ENCODE data around the gene RPH3AL.

The RPH3AL gene

GRCh38 chr17:321386-321941 is 31.1 kb downstream of the RPH3AL start:
- Histone ChIP-seq H2AK5ac (ENCODE audit: low read depth, low read length) (peak overlapping the region; percentile 93), H3K36me3 (replicated peaks in 1 of 2; ENCODE audit: control insufficient read depth in 2 of 2, insufficient read depth in 2 of 2, low read length in 2 of 2) (no peaks in the 10 kb centered on the region), H3K18ac (ENCODE audit: low read length) (peak overlapping the region; percentile 89), H3K14ac (ENCODE audit: low read length) (peak overlapping the region; percentile 95), H3K4me1 (ENCODE audit: control insufficient read depth in 2 of 2, insufficient read depth in 1 of 2, low read depth in 1 of 2, low read length in 2 of 2) (peaks cover 14 to 23% of the 10 kb centered on the region in 2 donors), H3K4me2 (ENCODE audit: insufficient read depth, low read length, poor library complexity, severe bottlenecking) (no peak overlapping the region), H3K27me3 (ENCODE audit: control insufficient read depth in 3 of 3, insufficient read depth in 3 of 3, low read depth in 1 of 3, low read length in 3 of 3) (no peaks in the 10 kb centered on the region), H2AFZ (ENCODE audit: low read length) (no peak overlapping the region), H4K8ac (ENCODE audit: low read depth, low read length) (no peak overlapping the region), H2BK15ac (ENCODE audit: low read length) (peak overlapping the region; percentile 95), H3K79me1 (ENCODE audit: low read depth, low read length) (peaks cover 2% of the 10 kb centered on the region), H3K27ac (replicated peaks; ENCODE audit: low read length) (no peak overlapping the region), H3K9me3 (replicated peaks in 1 of 2; ENCODE audit: control insufficient read depth in 2 of 2, insufficient read depth in 1 of 2, low read depth in 1 of 2, low read length in 2 of 2) (peaks cover 2% of the 10 kb centered on the region in 2 donors), H4K91ac (ENCODE audit: low read depth, low read length, poor library complexity) (no peak overlapping the region), H2BK12ac (ENCODE audit: low read length) (peak overlapping the region; percentile 93), H2BK5ac (ENCODE audit: low read length) (peak overlapping the region; percentile 79), H3K4me3 (ENCODE audit: low read length in 2 of 2) (no peak overlapping the region), H3K4ac (ENCODE audit: low read length) (no peak overlapping the region), H3K9ac (ENCODE audit: low read depth, low read length, poor library complexity) (peak overlapping the region; percentile 44), H3K23ac (ENCODE audit: low read depth, low read length, poor library complexity) (peak overlapping the region; percentile 98), H2BK120ac (ENCODE audit: low read depth, low read length) (no peak overlapping the region)
- no CpG with 5 or more reads among the region's 35 CpGs for WGBS, 2 donors (ENCODE audit: extremely low coverage in 2 of 2, insufficient read length in 2 of 2, insufficient replicate concordance in 1 of 2)
- no peak for DNase-seq (ENCODE audit: low spot score)

DNA sequence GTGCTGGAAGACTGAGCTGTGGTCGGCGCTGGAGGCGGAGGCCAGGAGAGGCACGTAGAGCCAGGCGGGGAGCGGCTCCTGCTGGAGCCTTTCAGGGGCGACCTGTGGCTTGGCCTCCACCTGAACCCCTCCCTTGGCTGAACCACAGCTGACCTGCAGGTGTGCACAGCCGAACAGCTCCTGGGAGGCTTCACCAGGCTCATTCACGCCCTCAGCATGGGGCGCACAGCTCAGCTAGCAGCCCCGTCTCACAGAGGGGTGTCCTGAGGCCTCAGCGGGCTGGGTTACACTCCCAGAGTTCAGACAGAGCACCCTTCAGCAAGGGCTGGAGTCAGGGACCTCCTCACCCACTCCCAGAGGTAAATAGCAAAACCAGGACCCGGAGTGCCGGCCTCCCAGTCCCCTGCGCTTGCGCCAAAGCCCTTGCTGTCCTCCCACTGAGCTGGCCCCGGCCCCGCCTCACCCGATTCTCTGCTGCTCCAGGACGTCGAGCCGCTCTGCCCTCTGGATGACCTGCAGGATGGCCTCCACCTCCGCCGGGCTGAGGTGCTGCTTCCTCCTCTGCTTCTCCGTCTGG is 31.7 kb downstream of the RPH3AL start:
- H2BK12ac ChIP-seq (ENCODE audit: low read length), result peak overlapping the region; percentile 93
- peak overlapping the region; percentile 98 for H3K23ac ChIP-seq (ENCODE audit: low read depth, low read length, poor library complexity)
- no peak overlapping the region for H3K4ac ChIP-seq (ENCODE audit: low read length)
- H3K9ac ChIP-seq (ENCODE audit: low read depth, low read length, poor library complexity), result peak overlapping the region; percentile 44
- H3K27me3 ChIP-seq (ENCODE audit: control insufficient read depth in 3 of 3, insufficient read depth in 3 of 3, low read depth in 1 of 3, low read length in 3 of 3), result no peaks in the 10 kb centered on the region
- H2BK15ac ChIP-seq (ENCODE audit: low read length), result peak overlapping the region; percentile 95
- H2BK5ac ChIP-seq (ENCODE audit: low read length), result no peak overlapping the region
- peak overlapping the region; percentile 93 for H2AK5ac ChIP-seq (ENCODE audit: low read depth, low read length)
- no peak overlapping the region for H4K91ac ChIP-seq (ENCODE audit: low read depth, low read length, poor library complexity)
- no peak overlapping the region for H2BK120ac ChIP-seq (ENCODE audit: low read depth, low read length)
- H3K79me1 ChIP-seq (ENCODE audit: low read depth, low read length), result peaks cover 2% of the 10 kb centered on the region
- H2AFZ ChIP-seq (ENCODE audit: low read length), result no peak overlapping the region
- WGBS, 2 donors (ENCODE audit: extremely low coverage in 2 of 2, insufficient read length in 2 of 2, insufficient replicate concordance in 1 of 2), result no CpG with 5 or more reads among the region's 25 CpGs
- H3K27ac ChIP-seq (replicated peaks; ENCODE audit: low read length), result no peak overlapping the region
- H3K9me3 ChIP-seq (replicated peaks in 1 of 2; ENCODE audit: control insufficient read depth in 2 of 2, insufficient read depth in 1 of 2, low read depth in 1 of 2, low read length in 2 of 2), result peaks cover 2% of the 10 kb centered on the region in 2 donors
- no peak overlapping the region for H3K4me2 ChIP-seq (ENCODE audit: insufficient read depth, low read length, poor library complexity, severe bottlenecking)
- no peak overlapping the region for H4K8ac ChIP-seq (ENCODE audit: low read depth, low read length)
- H3K4me1 ChIP-seq (ENCODE audit: control insufficient read depth in 2 of 2, insufficient read depth in 1 of 2, low read depth in 1 of 2, low read length in 2 of 2), result peaks cover 14 to 23% of the 10 kb centered on the region in 2 donors
- DNase-seq (ENCODE audit: low spot score), result no peak
- H3K18ac ChIP-seq (ENCODE audit: low read length), result peak overlapping the region; percentile 89
- H3K14ac ChIP-seq (ENCODE audit: low read length), result peak overlapping the region; percentile 95
- H3K36me3 ChIP-seq (replicated peaks in 1 of 2; ENCODE audit: control insufficient read depth in 2 of 2, insufficient read depth in 2 of 2, low read length in 2 of 2), result no peaks in the 10 kb centered on the region
- no peak overlapping the region for H3K4me3 ChIP-seq (ENCODE audit: low read length in 2 of 2)

- Histone ChIP-seq H4K8ac (ENCODE audit: low read depth, low read length) (no peak overlapping the region), H3K36me3 (replicated peaks in 1 of 2; ENCODE audit: control insufficient read depth in 2 of 2, insufficient read depth in 2 of 2, low read length in 2 of 2) (peaks cover 0 to 2% of the 10 kb centered on the region in 2 donors), H4K91ac (ENCODE audit: low read depth, low read length, poor library complexity) (no peak overlapping the region), H3K23ac (ENCODE audit: low read depth, low read length, poor library complexity) (no peak overlapping the region), H3K9ac (ENCODE audit: low read depth, low read length, poor library complexity) (no peak overlapping the region), H2BK15ac (ENCODE audit: low read length) (no peak overlapping the region), H3K14ac (ENCODE audit: low read length) (no peak overlapping the region), H3K27me3 (ENCODE audit: control insufficient read depth in 3 of 3, insufficient read depth in 3 of 3, low read depth in 1 of 3, low read length in 3 of 3) (no peaks in the 10 kb centered on the region), H3K4me1 (ENCODE audit: control insufficient read depth in 2 of 2, insufficient read depth in 1 of 2, low read depth in 1 of 2, low read length in 2 of 2) (peaks cover 14 to 23% of the 10 kb centered on the region in 2 donors), H2AFZ (ENCODE audit: low read length) (no peak overlapping the region), H3K4ac (ENCODE audit: low read length) (no peak overlapping the region), H2BK120ac (ENCODE audit: low read depth, low read length) (no peak overlapping the region), H3K18ac (ENCODE audit: low read length) (no peak overlapping the region), H3K4me2 (ENCODE audit: insufficient read depth, low read length, poor library complexity, severe bottlenecking) (no peak overlapping the region), H3K79me1 (ENCODE audit: low read depth, low read length) (peaks cover 4% of the 10 kb centered on the region), H2AK5ac (ENCODE audit: low read depth, low read length) (no peak overlapping the region), H2BK12ac (ENCODE audit: low read length) (no peak overlapping the region), H3K9me3 (replicated peaks in 1 of 2; ENCODE audit: control insufficient read depth in 2 of 2, insufficient read depth in 1 of 2, low read depth in 1 of 2, low read length in 2 of 2) (peaks cover 2 to 6% of the 10 kb centered on the region in 2 donors), H3K4me3 (ENCODE audit: low read length in 2 of 2) (no peak overlapping the region), H3K27ac (replicated peaks; ENCODE audit: low read length) (no peak overlapping the region), H2BK5ac (ENCODE audit: low read length) (no peak overlapping the region)
- no CpG with 5 or more reads among the region's 9 CpGs for WGBS, 2 donors (ENCODE audit: extremely low coverage in 2 of 2, insufficient read length in 2 of 2, insufficient replicate concordance in 1 of 2)
- DNase-seq (ENCODE audit: low spot score), result no peak
Observed at GRCh38 chr17:320139-320538, 32.5 kb downstream of the RPH3AL start.

DNA sequence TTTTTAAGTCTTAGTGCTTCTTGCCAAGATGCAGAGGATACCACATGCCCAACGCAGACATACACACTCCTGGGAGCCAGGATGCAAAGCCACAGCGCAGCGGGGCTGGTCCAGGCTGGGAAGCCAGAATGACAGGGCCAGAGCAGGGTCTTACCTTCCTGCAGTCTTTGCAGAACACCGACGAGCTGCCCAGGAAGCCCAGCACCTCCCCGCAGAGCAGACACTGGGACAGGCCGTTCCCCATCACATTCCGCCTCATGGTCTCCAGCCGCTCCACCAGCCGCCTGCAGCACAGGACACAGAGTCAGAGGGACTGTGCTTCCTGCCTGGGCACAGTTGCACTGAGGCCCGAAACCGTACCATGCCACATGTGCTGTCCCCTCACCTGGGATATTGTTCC is 33.3 kb downstream of the RPH3AL start:
- Histone ChIP-seq H3K27me3 (ENCODE audit: control insufficient read depth in 3 of 3, insufficient read depth in 3 of 3, low read depth in 1 of 3, low read length in 3 of 3) (no peaks in the 10 kb centered on the region), H3K79me1 (ENCODE audit: low read depth, low read length) (peaks cover 4% of the 10 kb centered on the region), H3K14ac (ENCODE audit: low read length) (no peak overlapping the region), H2AK5ac (ENCODE audit: low read depth, low read length) (no peak overlapping the region), H3K4me2 (ENCODE audit: insufficient read depth, low read length, poor library complexity, severe bottlenecking) (no peak overlapping the region), H3K9me3 (replicated peaks in 1 of 2; ENCODE audit: control insufficient read depth in 2 of 2, insufficient read depth in 1 of 2, low read depth in 1 of 2, low read length in 2 of 2) (peaks cover 2 to 7% of the 10 kb centered on the region in 2 donors), H3K36me3 (replicated peaks in 1 of 2; ENCODE audit: control insufficient read depth in 2 of 2, insufficient read depth in 2 of 2, low read length in 2 of 2) (peaks cover 0 to 5% of the 10 kb centered on the region in 2 donors), H2BK15ac (ENCODE audit: low read length) (no peak overlapping the region), H3K23ac (ENCODE audit: low read depth, low read length, poor library complexity) (no peak overlapping the region), H2BK12ac (ENCODE audit: low read length) (no peak overlapping the region), H3K18ac (ENCODE audit: low read length) (peak overlapping the region; percentile 1), H2AFZ (ENCODE audit: low read length) (no peak overlapping the region), H3K9ac (ENCODE audit: low read depth, low read length, poor library complexity) (peak overlapping the region; percentile 2), H4K8ac (ENCODE audit: low read depth, low read length) (no peak overlapping the region), H4K91ac (ENCODE audit: low read depth, low read length, poor library complexity) (peak overlapping the region; percentile 11), H3K4me1 (ENCODE audit: control insufficient read depth in 2 of 2, insufficient read depth in 1 of 2, low read depth in 1 of 2, low read length in 2 of 2) (peaks cover 14 to 23% of the 10 kb centered on the region in 2 donors), H2BK5ac (ENCODE audit: low read length) (no peak overlapping the region), H3K27ac (replicated peaks; ENCODE audit: low read length) (no peak overlapping the region), H3K4ac (ENCODE audit: low read length) (no peak overlapping the region), H2BK120ac (ENCODE audit: low read depth, low read length) (no peak overlapping the region), H3K4me3 (ENCODE audit: low read length in 2 of 2) (no peak overlapping the region)
- DNase-seq (ENCODE audit: low spot score), result no peak
- WGBS, 2 donors (ENCODE audit: extremely low coverage in 2 of 2, insufficient read length in 2 of 2, insufficient replicate concordance in 1 of 2), result no CpG with 5 or more reads among the region's 12 CpGs
